CD4-positive, alpha-beta T cell treated with Interferon gamma for 1 hour (primary cell): ENCODE data around the gene KRTAP12-3.
"Not testable (repeated sequence)": the region's sequence is repeated elsewhere in the genome, so short reads cannot be mapped to it uniquely, and the experiment has no call there.

ENCODE experiments used
- DNase-seq: peaks from one replicate; pipeline ENCODE4 v3.0.0-alpha.2; 2020

KRTAP12-3 gene

GRCh38 chr21:44657635-44658540, at the start of gene KRTAP12-3:
KRTAP12-3 (plus strand) TSS chr21:44657932; CDS start chr21:44657980, 48 bp downstream.
- DNase-seq, result peak; percentile 68

- no peak for DNase-seq
Observed at GRCh38 chr21:44609193-44609592, 48.5 kb upstream of the KRTAP12-3 start.

DNA sequence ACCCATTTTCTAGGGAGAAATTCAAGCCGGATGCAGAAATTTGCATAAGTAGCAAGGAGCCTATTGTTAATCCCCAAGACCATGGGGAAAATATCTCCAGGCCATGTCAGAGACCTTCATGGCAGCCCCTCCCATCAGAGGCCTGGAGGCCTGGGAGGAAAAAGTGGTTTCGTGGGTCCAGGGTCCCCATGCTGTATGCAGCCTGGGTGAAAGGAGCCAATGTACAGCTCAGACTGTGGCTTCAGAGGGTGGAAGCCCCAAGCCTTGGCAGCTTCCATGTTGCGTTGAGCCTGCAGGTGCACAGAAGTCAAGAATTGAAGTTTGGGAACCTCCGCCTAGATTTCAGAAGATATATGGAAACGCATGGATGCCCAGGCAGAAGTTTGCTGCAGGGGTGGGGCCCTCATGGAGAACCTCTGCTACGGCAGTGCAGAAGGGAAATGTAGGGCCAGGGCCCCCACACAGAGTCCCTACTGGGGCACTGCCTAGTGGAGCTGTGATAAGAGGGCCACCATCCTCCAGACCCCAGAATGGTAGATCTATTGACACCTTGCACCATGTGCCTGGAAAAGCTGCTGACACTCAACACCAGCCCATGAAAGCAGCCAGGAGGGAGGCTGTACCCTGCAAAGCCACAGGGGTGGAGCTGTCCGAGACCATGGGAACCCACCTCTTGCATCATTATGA, 47.4 kb upstream of the KRTAP12-3 start:
- not testable (repeated sequence) for DNase-seq

DNA sequence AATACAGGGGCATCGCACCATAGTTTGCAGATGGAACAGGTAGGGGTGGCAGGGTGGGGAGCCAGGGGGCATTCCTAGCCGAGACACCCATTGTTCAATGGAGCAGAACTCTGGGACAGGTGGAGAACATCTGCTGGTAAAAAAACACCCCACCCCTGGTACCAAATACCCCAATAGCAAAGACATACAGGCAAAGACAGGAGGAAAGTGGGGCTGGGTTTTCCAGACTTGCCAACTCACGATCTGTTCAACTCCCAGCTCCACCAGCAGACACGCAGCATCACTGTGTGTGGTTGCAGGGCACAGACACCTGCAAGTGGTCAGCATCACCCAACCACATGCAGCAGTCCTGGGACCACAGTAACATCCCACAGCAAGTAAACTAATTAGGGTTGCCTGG, 46.2 kb upstream of the KRTAP12-3 start:
- DNase-seq, result no peak

GRCh38 chr21:44612029-44612486, 45.7 kb upstream of the KRTAP12-3 start, which contains the start of gene KRTAP10-8:
KRTAP10-8 (plus strand) TSS chr21:44612079; CDS start chr21:44612101, 22 bp downstream.
- DNase-seq, result no peak

GRCh38 chr21:44612669-44613229, 45.0 kb upstream of the KRTAP12-3 start:
- DNase-seq, result no peak

DNA sequence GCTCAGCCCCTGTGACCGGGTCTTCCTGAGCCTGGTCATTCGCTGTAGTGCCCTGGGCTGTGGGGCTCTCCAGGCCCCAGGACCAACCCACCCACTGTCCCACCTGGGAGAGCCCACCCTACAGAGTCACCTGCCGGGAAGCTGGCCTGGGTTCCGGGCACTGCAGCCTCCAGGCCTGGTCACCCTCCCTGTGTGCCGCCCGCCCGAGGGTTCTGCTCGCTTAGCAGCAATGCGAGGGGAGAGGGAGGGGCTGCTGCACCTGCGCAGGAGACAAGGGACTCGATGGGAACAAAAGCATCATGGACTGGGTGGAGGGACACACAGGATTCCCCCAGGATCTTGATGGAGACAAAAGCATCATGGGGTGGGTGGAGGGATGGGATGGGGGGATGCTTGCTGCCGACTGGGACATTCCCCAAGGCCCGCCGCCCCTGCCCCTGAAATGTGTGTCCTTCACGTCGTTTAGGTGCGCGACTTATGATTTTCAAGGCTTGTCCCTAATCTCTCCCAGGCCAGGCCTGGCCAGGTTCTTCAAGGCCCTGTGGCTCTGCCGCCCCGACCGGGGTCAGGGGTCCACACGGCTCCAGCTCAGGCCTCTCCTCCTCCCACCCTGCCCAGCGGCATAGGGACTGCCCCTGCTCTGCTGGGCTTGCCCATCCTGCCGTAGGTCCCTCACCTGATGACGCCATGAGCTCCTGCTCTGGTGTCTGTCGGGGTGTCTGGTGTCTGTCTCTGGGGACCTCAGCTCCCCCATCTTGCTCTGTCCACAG, 44.2 kb upstream of the KRTAP12-3 start:
- no peak for DNase-seq

GRCh38 chr21:44614161-44614631, 43.5 kb upstream of the KRTAP12-3 start:
- DNase-seq, result no peak

DNA sequence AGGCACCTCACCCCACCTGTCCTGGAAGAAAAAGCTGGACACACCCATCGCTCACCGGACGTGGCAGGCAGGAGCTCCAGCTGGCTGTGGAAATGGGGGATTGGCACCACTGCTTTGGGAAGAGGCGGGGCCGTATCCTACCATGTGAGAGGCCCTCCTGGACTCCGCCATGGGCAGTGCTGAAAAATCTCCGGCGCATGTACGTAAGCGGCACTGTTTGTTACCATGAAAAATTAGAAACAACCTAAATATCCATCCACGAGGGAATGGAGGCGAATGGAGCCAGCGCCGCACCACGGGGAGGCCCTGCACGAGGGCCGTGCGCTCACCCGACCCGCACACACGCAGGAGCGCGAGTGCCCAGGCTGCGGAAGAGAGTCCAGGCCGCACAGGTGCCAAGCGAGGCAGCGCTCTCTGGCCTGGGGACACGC, 42.8 kb upstream of the KRTAP12-3 start:
- no peak for DNase-seq

GRCh38 chr21:44615466-44615865, 42.3 kb upstream of the KRTAP12-3 start:
- no peak for DNase-seq

GRCh38 chr21:44615911-44616590, 41.7 kb upstream of the KRTAP12-3 start:
- DNase-seq, result no peak

DNA sequence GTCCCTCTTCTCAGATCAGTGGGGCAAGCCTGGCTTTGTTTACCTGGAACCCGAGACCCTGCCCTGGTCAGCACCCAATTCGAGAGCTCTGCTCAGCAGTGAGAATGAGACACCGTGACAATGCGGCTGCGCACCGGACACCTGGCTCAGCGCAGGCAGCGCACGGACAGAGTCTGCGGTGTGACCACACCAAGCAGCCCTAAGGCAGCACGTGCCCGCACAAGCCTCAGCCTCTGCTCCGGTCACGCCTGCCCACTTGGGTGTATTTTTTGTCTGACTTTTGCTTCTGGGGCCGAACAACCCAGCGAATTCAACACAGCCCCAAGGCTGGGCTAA, 41.2 kb upstream of the KRTAP12-3 start:
- DNase-seq, result no peak

GRCh38 chr21:44617071-44617501, 40.6 kb upstream of the KRTAP12-3 start:
- DNase-seq, result no peak

DNA sequence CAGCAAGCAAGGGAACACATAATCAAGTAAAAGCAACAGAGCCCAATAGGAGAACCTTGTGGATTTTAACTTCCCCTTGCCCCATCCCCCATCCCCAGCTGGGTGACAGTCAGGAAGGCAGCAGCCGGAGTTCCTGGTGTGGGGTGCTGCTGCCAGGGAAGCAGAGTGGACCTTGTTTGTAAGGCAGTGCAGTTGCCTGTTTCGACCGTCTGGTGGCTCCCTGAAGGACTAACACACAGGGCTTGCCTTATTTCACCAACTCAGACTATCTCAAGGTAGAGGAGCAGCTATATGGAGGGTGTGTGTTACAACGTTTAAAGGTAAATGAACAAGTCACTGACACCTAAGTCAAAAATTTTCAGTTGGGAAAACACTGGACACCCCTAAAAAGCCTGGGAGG, 39.2 kb upstream of the KRTAP12-3 start:
- DNase-seq, result peak; percentile 4

DNA sequence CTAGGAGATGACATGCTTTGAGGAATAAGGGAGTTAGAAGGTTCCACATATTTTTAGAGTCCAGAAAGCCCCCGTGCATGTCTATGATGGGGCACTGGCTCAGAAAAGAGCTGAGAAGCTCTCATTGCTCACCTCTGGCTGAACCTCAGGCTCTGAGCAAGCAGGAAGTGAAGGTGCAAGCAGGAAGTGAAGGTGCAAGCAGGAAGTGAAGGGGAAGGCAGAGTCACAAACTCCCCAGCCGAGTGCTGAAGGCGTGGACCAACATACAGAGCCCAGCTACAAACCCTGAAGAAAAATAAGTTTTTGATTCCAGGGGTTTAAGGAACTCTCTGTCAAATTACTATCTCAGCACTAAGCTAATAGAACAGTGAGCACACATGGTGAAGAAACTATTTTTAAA, 38.8 kb upstream of the KRTAP12-3 start:
- peak; percentile 69 for DNase-seq

DNA sequence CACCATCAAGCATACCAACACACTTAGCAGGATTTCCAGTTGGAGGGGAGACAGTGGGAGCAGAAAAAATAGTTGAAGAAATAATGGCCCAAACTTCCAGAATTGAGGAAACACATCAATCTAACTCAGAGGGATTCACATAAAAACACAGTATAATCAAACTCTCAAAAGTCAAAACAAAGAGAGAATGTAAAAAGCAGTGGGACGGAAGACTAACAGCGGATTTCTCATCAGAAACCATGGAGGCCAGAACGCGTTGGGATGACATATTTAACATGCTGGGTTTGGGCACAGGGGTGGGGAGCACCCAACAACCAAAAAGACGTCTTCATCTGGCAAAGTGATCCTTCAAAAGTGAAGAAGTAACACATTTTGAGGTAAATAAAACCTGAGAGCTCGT, 37.8 kb upstream of the KRTAP12-3 start:
- no peak for DNase-seq

GRCh38 chr21:44623575-44623974, 34.2 kb upstream of the KRTAP12-3 start:
- DNase-seq, result no peak

- no peak for DNase-seq
Observed at GRCh38 chr21:44625756-44626155, 32.0 kb upstream of the KRTAP12-3 start.

GRCh38 chr21:44626262-44626661, 31.5 kb upstream of the KRTAP12-3 start:
- peak; percentile 29 for DNase-seq

DNA sequence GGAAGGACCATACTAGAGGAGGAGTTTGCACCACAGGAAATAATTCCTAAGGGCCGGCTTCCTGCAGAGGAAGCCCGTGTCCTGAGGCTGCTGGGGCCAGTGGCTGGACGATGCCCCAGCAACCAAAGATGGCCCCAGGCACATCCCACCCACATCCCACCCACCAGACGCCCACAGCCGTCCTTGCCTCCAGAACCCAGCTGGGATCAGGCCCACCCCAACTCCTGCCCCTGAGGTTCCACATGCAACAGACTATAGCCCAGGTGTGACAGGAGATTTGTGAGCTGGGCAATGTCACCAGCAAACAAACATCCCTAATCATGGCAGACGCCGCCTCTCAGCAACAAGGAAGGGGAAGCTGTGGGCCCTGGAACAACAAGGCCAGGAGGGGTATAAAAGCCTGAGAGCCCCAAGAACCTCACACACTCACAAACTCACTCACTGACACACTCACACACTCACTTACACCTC, 31.0 kb upstream of the KRTAP12-3 start, which contains the start of gene KRTAP10-9:
Gene KRTAP10-9 (plus strand): TSS at position 421 of the 471 bp plus-strand sequence. CDS start 79 bp downstream, outside the sequence.
- no peak for DNase-seq

DNA sequence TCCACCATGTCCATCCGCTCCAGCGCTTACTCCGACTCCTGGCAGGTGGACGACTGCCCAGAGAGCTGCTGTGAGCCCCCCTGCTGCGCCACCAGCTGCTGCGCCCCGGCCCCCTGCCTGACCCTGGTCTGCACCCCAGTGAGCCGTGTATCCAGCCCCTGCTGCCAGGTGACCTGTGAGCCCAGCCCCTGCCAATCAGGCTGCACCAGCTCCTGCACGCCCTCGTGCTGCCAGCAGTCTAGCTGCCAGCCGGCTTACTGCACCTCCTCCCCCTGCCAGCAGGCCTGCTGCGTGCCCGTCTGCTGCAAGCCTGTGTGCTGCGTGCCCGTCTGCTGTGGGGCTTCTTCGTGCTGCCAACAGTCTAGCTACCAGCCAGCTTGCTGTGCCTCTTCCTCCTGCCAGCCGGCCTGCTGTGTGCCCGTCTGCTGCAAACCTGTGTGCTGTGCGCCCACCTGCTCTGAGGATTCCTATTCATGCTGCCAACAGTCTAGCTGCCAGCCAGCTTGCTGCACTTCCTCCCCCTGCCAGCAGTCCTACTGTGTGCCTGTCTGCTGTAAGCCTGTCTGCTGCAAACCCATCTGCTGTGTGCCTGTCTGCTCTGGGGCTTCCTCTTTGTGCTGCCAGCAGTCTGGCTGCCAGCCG, 30.4 kb upstream of the KRTAP12-3 start:
- DNase-seq, result not testable (repeated sequence)
